Gastrocnemius medialis (tissue), 4 donors: ENCODE measurements around the gene IGF2BP3. TPM values are rescaled to one million over a fixed set of nuclear protein-coding genes. Genes with fewer than 3 reads are reported as not detected.
"Not testable (repeated sequence)": the region's sequence is repeated elsewhere in the genome, so short reads cannot be mapped to it uniquely, and the experiment has no call there.

ENCODE experiments used
- ATAC-seq, 2 donors: fragments of 150-250 bp; one replicate each; pipeline ENCODE4 v1.9.1; 2016
- DNase-seq, 2 donors: peaks; one replicate each; pipeline ENCODE4 v3.0.0-alpha.2; 2019
- H3K27ac ChIP-seq, 4 donors: fragments of 200-600 bp; sonication (generic); 1 replicate in 1 of 4; 2 replicates in 3 of 4; pipeline ENCODE4 v1.5.1; 2016 to 2018; ENCODE audit warnings: mild to moderate bottlenecking in 2 of 4, moderate library complexity in 1 of 4
- H3K27me3 ChIP-seq, 3 donors: fragments of 200-600 bp; sonication (generic) in 2 of 3; 1 replicate in 1 of 3; 2 replicates in 2 of 3; pipeline versions ENCODE4 v1.5.1 to v1.6.0; 2016 to 2019; ENCODE audit warnings: mild to moderate bottlenecking in 1 of 3, moderate library complexity in 1 of 3
- H3K36me3 ChIP-seq, 2 donors: fragments of 200-600 bp; sonication (generic) in 1 of 2; one replicate each; pipeline ENCODE4 v1.5.1; 2017 to 2018
- H3K4me1 ChIP-seq, 2 donors: fragments of 200-600 bp; sonication (generic) in 1 of 2; one replicate each; pipeline ENCODE4 v1.5.1; 2016 to 2017; ENCODE audit warnings: mild to moderate bottlenecking in 2 of 2
- H3K4me3 ChIP-seq, 4 donors: fragments of 200-600 bp; sonication (generic) in 3 of 4; 1 replicate in 1 of 4; 2 replicates in 3 of 4; pipeline ENCODE4 v1.5.1; 2016 to 2019; ENCODE audit warnings: mild to moderate bottlenecking in 2 of 4
- H3K9me3 ChIP-seq, 3 donors: fragments of 200-600 bp; sonication (generic) in 2 of 3; 1 replicate in 1 of 3; 2 replicates in 2 of 3; pipeline ENCODE4 v1.5.1; 2016 to 2019
- POLR2A ChIP-seq, 2 donors: fragments of 450-650 bp; IDR thresholded peaks; one replicate each; pipeline ENCODE4 v1.6.1; 2017; ENCODE audit warnings: antibody characterized with exemption in 2 of 2, mild to moderate bottlenecking in 2 of 2, moderate library complexity in 2 of 2
- in situ Hi-C, 4 donors: fragments of 200-750 bp; cut with MboI; loops; one replicate each; pipeline versions ENCODE4 v1.15.0 to v1.8.0; 2017; ENCODE audit warnings: low sequenced_read_pairs in 4 of 4
- intact Hi-C: fragments of 100-400 bp; cut with DNase I; formaldehyde crosslinking; loops from one replicate; pipeline ENCODE4 v1.15.1; 2023; ENCODE audit warnings: low total_unique reads
- total RNA-seq, 4 donors: library from RNA; depleted of rRNA; stranded (reverse); fragments of >200 nt; gene quantifications; one replicate each; pipeline versions ENCODE4 v1.1.0 to v1.2.3, GENCODE V29; 2016
- TF ChIP-seq, protein P1 (sequence below), 5 experiments: fragments of 450-650 bp in 3 of 5; fragments of 200-600 bp in 2 of 5; sonication (generic) in 2 of 5; IDR thresholded peaks in 4 of 5; conservative IDR thresholded peaks in 1 of 5; 1 replicate in 4 of 5; 2 replicates in 1 of 5; pipeline ENCODE4 v1.5.1; 2016 to 2019; ENCODE audit warnings: antibody characterized with exemption in 5 of 5, mild to moderate bottlenecking in 3 of 5, moderate library complexity in 3 of 5

The IGF2BP3 gene
- total RNA-seq, 4 donors from 2014 or later = 0.51 TPM; not detected in 3

DNA sequence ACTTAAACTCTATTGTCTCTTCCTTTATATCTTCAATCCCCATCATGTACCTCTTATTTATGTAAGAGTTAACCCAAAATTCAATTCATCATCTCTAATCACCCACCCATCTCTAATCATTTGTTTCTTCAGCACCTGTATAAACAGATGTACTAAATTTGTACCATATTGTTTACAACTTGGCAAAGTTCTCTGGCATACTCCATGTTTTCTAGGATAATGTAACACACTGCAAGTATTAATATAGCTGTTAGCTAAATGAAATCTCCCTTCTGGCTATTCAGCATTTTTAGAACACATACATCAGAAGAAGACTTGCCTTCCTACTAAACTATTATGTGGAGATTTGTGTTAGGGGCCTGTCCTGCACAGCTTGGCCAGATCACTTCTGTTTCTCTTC is 138.1 kb downstream of the IGF2BP3 start:
- Histone ChIP-seq H3K36me3 (no peaks in the 10 kb centered on the region), H3K27me3 (no peaks in the 10 kb centered on the region), H3K4me3 (no peak overlapping the region), H3K27ac (no peak overlapping the region), H3K9me3 (no peaks in the 10 kb centered on the region), H3K4me1 (peaks cover 8% of the 10 kb centered on the region in 2 donors)
- intact Hi-C loops = no loop called here
- ATAC-seq (no peak), DNase-seq (no peak)
- no peak for TF ChIP-seq POLR2A (IDR thresholded peaks at IDR 0.05)
- TF ChIP-seq, protein P1, sequence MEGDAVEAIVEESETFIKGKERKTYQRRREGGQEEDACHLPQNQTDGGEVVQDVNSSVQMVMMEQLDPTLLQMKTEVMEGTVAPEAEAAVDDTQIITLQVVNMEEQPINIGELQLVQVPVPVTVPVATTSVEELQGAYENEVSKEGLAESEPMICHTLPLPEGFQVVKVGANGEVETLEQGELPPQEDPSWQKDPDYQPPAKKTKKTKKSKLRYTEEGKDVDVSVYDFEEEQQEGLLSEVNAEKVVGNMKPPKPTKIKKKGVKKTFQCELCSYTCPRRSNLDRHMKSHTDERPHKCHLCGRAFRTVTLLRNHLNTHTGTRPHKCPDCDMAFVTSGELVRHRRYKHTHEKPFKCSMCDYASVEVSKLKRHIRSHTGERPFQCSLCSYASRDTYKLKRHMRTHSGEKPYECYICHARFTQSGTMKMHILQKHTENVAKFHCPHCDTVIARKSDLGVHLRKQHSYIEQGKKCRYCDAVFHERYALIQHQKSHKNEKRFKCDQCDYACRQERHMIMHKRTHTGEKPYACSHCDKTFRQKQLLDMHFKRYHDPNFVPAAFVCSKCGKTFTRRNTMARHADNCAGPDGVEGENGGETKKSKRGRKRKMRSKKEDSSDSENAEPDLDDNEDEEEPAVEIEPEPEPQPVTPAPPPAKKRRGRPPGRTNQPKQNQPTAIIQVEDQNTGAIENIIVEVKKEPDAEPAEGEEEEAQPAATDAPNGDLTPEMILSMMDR (IDR thresholded peaks at IDR 0.05 in 4 of 5, conservative IDR thresholded peaks at IDR 0.05 in 1 of 5) = no peak
- in situ Hi-C loops = no loop called here

- H3K36me3 ChIP-seq = no peaks in the 10 kb centered on the region
- DNase-seq (no peak), ATAC-seq (no peak)
- H3K27me3 ChIP-seq = no peaks in the 10 kb centered on the region
- TF ChIP-seq, protein P1 (IDR thresholded peaks at IDR 0.05 in 4 of 5, conservative IDR thresholded peaks at IDR 0.05 in 1 of 5) = no peak
- no peak for TF ChIP-seq POLR2A (IDR thresholded peaks at IDR 0.05)
- H3K27ac ChIP-seq = no peak overlapping the region
- intact Hi-C loops (no loop called here), in situ Hi-C loops (no loop called here)
- peaks cover 8% of the 10 kb centered on the region in 2 donors for H3K4me1 ChIP-seq
- no peaks in the 10 kb centered on the region for H3K9me3 ChIP-seq
- no peak overlapping the region for H3K4me3 ChIP-seq
Observed at GRCh38 chr7:23331132-23331531, 139.2 kb downstream of the IGF2BP3 start.

GRCh38 chr7:23315366-23315765 is 154.9 kb downstream of the IGF2BP3 start:
- Histone ChIP-seq H3K4me1 (peaks cover 11 to 14% of the 10 kb centered on the region in 2 donors), H3K36me3 (peaks cover 0 to 2% of the 10 kb centered on the region in 2 donors), H3K4me3 (no peak overlapping the region), H3K9me3 (no peaks in the 10 kb centered on the region), H3K27me3 (no peaks in the 10 kb centered on the region), H3K27ac (peak overlapping the region in 3 of 4 donors; percentile 39 to 68 (median 62))
- intact Hi-C loops (no loop called here), in situ Hi-C loops (no loop called here)
- no peak for TF ChIP-seq POLR2A (IDR thresholded peaks at IDR 0.05)
- TF ChIP-seq, protein P1 (IDR thresholded peaks at IDR 0.05 in 4 of 5, conservative IDR thresholded peaks at IDR 0.05 in 1 of 5) = no peak
- DNase-seq (no peak), ATAC-seq (no peak)

- ATAC-seq, H3K4me3 ChIP-seq, intact Hi-C loops, H3K27me3 ChIP-seq, H3K27ac ChIP-seq, H3K9me3 ChIP-seq, DNase-seq, in situ Hi-C loops: not testable (repeated sequence)
- peaks cover 11 to 14% of the 10 kb centered on the region in 2 donors for H3K4me1 ChIP-seq
- H3K36me3 ChIP-seq = peaks cover 0 to 30% of the 10 kb centered on the region in 2 donors
Observed at GRCh38 chr7:23312141-23312540, 158.2 kb downstream of the IGF2BP3 start.

DNA sequence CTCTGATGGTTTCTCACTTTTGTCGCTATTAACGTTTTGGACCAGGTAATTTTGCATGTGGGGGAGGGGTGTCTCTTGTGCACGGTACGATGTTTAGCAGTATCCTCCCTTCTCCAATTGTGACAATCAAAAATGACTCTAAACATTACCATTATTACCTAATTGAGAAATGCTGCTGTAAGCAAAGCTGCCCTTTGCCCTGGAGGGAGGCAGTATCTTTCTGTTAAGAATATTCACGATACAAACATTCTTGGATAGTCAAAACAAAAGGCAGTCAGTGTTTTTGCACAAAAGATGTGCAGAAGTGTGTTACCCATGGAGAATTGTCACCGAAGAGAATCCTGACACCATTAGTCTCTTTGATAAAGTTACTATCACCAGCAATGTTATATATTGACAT is 161.5 kb downstream of the IGF2BP3 start:
- H3K27ac ChIP-seq = no peak overlapping the region
- in situ Hi-C loops = no loop called here
- H3K4me1 ChIP-seq = peaks cover 8 to 9% of the 10 kb centered on the region in 2 donors
- H3K27me3 ChIP-seq = no peaks in the 10 kb centered on the region
- peaks cover 0 to 30% of the 10 kb centered on the region in 2 donors for H3K36me3 ChIP-seq
- intact Hi-C loops = no loop called here
- no peak for TF ChIP-seq POLR2A (IDR thresholded peaks at IDR 0.05)
- TF ChIP-seq, protein P1 (IDR thresholded peaks at IDR 0.05 in 4 of 5, conservative IDR thresholded peaks at IDR 0.05 in 1 of 5) = no peak
- ATAC-seq (no peak), DNase-seq (no peak)
- H3K4me3 ChIP-seq = no peak overlapping the region
- H3K9me3 ChIP-seq = no peaks in the 10 kb centered on the region
